IPS DF 6.9 (cell line): ENCODE results near the gene COL27A1.

ENCODE experiments used
- DNase-seq: peaks from one replicate; pipeline ENCODE4 v3.0.0-alpha.2; 2013; ENCODE audit warnings: low read depth, low spot score
- H3K27ac ChIP-seq: one replicate; pipeline ENCODE4 v1.5.1; 2013; ENCODE audit warnings: low read length, control low read depth
- H3K27me3 ChIP-seq: 2 replicates; pipeline ENCODE4 v1.6.1; 2013; ENCODE audit warnings: mild to moderate bottlenecking, low read length; ENCODE audit not compliant: control insufficient read depth, insufficient read depth
- H3K36me3 ChIP-seq: 2 replicates; pipeline ENCODE4 v1.6.1; 2013; ENCODE audit warnings: low read length; ENCODE audit not compliant: control insufficient read depth, insufficient read depth
- H3K4me1 ChIP-seq: 2 replicates; pipeline ENCODE4 v1.6.1; 2013; ENCODE audit warnings: low read length; ENCODE audit not compliant: control insufficient read depth, insufficient read depth
- H3K4me3 ChIP-seq: 2 replicates; pipeline ENCODE4 v1.5.1; 2013; ENCODE audit warnings: mild to moderate bottlenecking, low read length
- H3K9me3 ChIP-seq: 2 replicates; pipeline ENCODE4 v1.6.1; 2013; ENCODE audit warnings: low read length, inconsistent platforms; ENCODE audit not compliant: control insufficient read depth, insufficient read depth
- WGBS: extraction: QIAGEN DNeasy Blood & Tissue Kit; methylation state at CpG from one replicate; pipeline ENCODE4 v1.1.7; 2013; ENCODE audit warnings: mixed read lengths, missing lambda C conversion rate; ENCODE audit not compliant: insufficient read length, insufficient coverage; 5-methylcytosine and 5-hydroxymethylcytosine counted together

COL27A1 gene

GRCh38 chr9:114273461-114273881, 118.1 kb downstream of the COL27A1 start:
- Histone ChIP-seq H3K27me3 (no peaks in the 10 kb centered on the region), H3K27ac (no peak overlapping the region), H3K36me3 (no peaks in the 10 kb centered on the region), H3K4me3 (no peak overlapping the region), H3K9me3 (no peaks in the 10 kb centered on the region), H3K4me1 (no peaks in the 10 kb centered on the region)
- no CpG with 5 or more reads among the region's 7 CpGs for WGBS
- DNase-seq = no peak

GRCh38 chr9:114274217-114274616, 118.9 kb downstream of the COL27A1 start:
- WGBS = no CpG with 5 or more reads among the region's 5 CpGs
- H3K27me3 ChIP-seq = no peaks in the 10 kb centered on the region
- no peaks in the 10 kb centered on the region for H3K9me3 ChIP-seq
- H3K4me3 ChIP-seq = no peak overlapping the region
- no peaks in the 10 kb centered on the region for H3K4me1 ChIP-seq
- H3K27ac ChIP-seq = no peak overlapping the region
- no peaks in the 10 kb centered on the region for H3K36me3 ChIP-seq
- no peak for DNase-seq

- Histone ChIP-seq H3K27ac (no peak overlapping the region), H3K27me3 (no peaks in the 10 kb centered on the region), H3K9me3 (no peaks in the 10 kb centered on the region), H3K4me1 (no peaks in the 10 kb centered on the region), H3K4me3 (no peak overlapping the region), H3K36me3 (no peaks in the 10 kb centered on the region)
- WGBS = no CpG with 5 or more reads among the region's 15 CpGs
- no peak for DNase-seq
Measured at GRCh38 chr9:114275246-114276004, 120.1 kb downstream of the COL27A1 start.

- no peaks in the 10 kb centered on the region for H3K9me3 ChIP-seq
- H3K27ac ChIP-seq = no peak overlapping the region
- WGBS = no CpG with 5 or more reads among the region's 18 CpGs
- H3K36me3 ChIP-seq = no peaks in the 10 kb centered on the region
- DNase-seq = no peak
- H3K4me1 ChIP-seq = no peaks in the 10 kb centered on the region
- H3K27me3 ChIP-seq = no peaks in the 10 kb centered on the region
- no peak overlapping the region for H3K4me3 ChIP-seq
Measured at GRCh38 chr9:114276908-114277821, 121.8 kb downstream of the COL27A1 start.

DNA sequence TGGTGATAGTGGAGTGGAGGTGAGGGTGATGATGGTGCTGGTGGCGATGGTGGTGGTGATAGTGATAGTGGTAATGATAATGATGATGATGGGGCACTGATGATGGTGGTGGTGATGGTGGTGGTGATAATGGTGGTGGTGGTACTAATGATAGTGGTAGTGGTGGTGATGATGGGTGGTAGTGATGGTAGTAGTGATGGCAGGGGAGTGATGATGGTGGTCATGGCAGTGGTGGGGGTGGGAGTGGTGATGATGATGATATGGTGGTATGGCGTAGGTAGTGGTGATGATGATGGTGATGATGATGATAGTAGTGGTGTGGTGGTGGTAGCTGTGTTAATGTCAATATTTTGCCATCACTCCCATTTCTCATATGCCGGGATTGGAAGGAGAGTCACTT, 123.0 kb downstream of the COL27A1 start:
- Histone ChIP-seq H3K4me3 (no peak overlapping the region), H3K27me3 (no peaks in the 10 kb centered on the region), H3K27ac (no peak overlapping the region), H3K9me3 (no peaks in the 10 kb centered on the region), H3K4me1 (no peaks in the 10 kb centered on the region), H3K36me3 (no peaks in the 10 kb centered on the region)
- DNase-seq = no peak
- WGBS = no CpG with 5 or more reads among the region's 3 CpGs

- H3K9me3 ChIP-seq = no peaks in the 10 kb centered on the region
- H3K27ac ChIP-seq = no peak overlapping the region
- DNase-seq = no peak
- no peaks in the 10 kb centered on the region for H3K4me1 ChIP-seq
- WGBS = no CpG with 5 or more reads among the region's 14 CpGs
- H3K27me3 ChIP-seq = no peaks in the 10 kb centered on the region
- H3K36me3 ChIP-seq = no peaks in the 10 kb centered on the region
- no peak overlapping the region for H3K4me3 ChIP-seq
Measured at GRCh38 chr9:114278881-114279570, 123.7 kb downstream of the COL27A1 start.

GRCh38 chr9:114279693-114280092, 124.4 kb downstream of the COL27A1 start:
- no peaks in the 10 kb centered on the region for H3K36me3 ChIP-seq
- no peak overlapping the region for H3K27ac ChIP-seq
- WGBS = no CpG with 5 or more reads among the region's 3 CpGs
- DNase-seq = no peak
- no peaks in the 10 kb centered on the region for H3K9me3 ChIP-seq
- H3K27me3 ChIP-seq = no peaks in the 10 kb centered on the region
- no peaks in the 10 kb centered on the region for H3K4me1 ChIP-seq
- H3K4me3 ChIP-seq = no peak overlapping the region

- no CpG with 5 or more reads among the region's 8 CpGs for WGBS
- no peak overlapping the region for H3K4me3 ChIP-seq
- H3K36me3 ChIP-seq = no peaks in the 10 kb centered on the region
- H3K27ac ChIP-seq = no peak overlapping the region
- no peaks in the 10 kb centered on the region for H3K4me1 ChIP-seq
- DNase-seq = no peak
- H3K9me3 ChIP-seq = no peaks in the 10 kb centered on the region
- no peaks in the 10 kb centered on the region for H3K27me3 ChIP-seq
Measured at GRCh38 chr9:114280636-114281472, 125.5 kb downstream of the COL27A1 start.

GRCh38 chr9:114281473-114282103, 126.3 kb downstream of the COL27A1 start:
- no CpG with 5 or more reads among the region's 12 CpGs for WGBS
- Histone ChIP-seq H3K4me3 (no peak overlapping the region), H3K27ac (no peak overlapping the region), H3K36me3 (no peaks in the 10 kb centered on the region), H3K27me3 (no peaks in the 10 kb centered on the region), H3K9me3 (no peaks in the 10 kb centered on the region), H3K4me1 (no peaks in the 10 kb centered on the region)
- DNase-seq = no peak
